HEK293 (cell line): Measurements from ENCODE around the gene HGFAC.
A peak's percentile ranks its signal among the peaks of the same experiment; 100 is the strongest.

ENCODE experiments used
- CTCF ChIA-PET: fragments of 350-600 bp; formaldehyde crosslinking; extraction: SDS; loops from one replicate; lab custom pipeline; 2021; ENCODE audit warnings: antibody characterized with exemption; lab: Yijun Ruan, JAX
- POLR2A ChIA-PET: fragments of 300-600 bp; formaldehyde crosslinking; extraction: SDS; loops from one replicate; lab custom pipeline; 2020; ENCODE audit warnings: antibody characterized with exemption, inconsistent platforms; lab: Yijun Ruan, JAX
- H3K27ac ChIP-seq: fragments of 200-500 bp; sonication (Bioruptor generic); 2 replicates; pipeline ENCODE4 v1.5.1; 2014; ENCODE audit warnings: low read depth, low read length, control low read depth, inconsistent platforms; ENCODE audit errors: extremely low read depth
- H3K36me3 ChIP-seq, 2 experiments: fragments of 200-500 bp in 1 of 2; sonication (Bioruptor generic) in 1 of 2; 1 replicate in 1 of 2; 2 replicates in 1 of 2; pipeline ENCODE4 v1.5.1; 2014 to 2017; ENCODE audit warnings: inconsistent platforms in 2 of 2, low read length in 2 of 2; ENCODE audit not compliant: control insufficient read depth in 2 of 2, insufficient read depth in 1 of 2
- H3K4me1 ChIP-seq: fragments of 200-500 bp; sonication (Bioruptor generic); 2 replicates; pipeline ENCODE4 v1.5.1; 2014; ENCODE audit warnings: mild to moderate bottlenecking, low read length, inconsistent platforms; ENCODE audit not compliant: control insufficient read depth, insufficient read depth
- H3K4me3 ChIP-seq: 2 replicates; pipeline ENCODE4 v1.5.1; 2011; ENCODE audit warnings: low read depth, mild to moderate bottlenecking, control low read depth, low read length, moderate library complexity
- H3K9me3 ChIP-seq: fragments of 200-500 bp; sonication (Bioruptor generic); 2 replicates; pipeline ENCODE4 v1.5.1; 2014; ENCODE audit warnings: low read depth, low read length, inconsistent platforms; ENCODE audit not compliant: control insufficient read depth, insufficient read depth
- KLF1 ChIP-seq: fragments of 450-650 bp; formaldehyde crosslinking; IDR thresholded peaks from 2 replicates; pipeline ENCODE4 v1.5.1; 2016; ENCODE audit warnings: missing biosample characterization, missing genetic modification characterization
- KLF16 ChIP-seq: fragments of 450-650 bp; formaldehyde crosslinking; IDR thresholded peaks from 2 replicates; pipeline ENCODE4 v1.5.1; 2017; ENCODE audit warnings: missing biosample characterization, missing genetic modification characterization
- KLF9 ChIP-seq: fragments of 450-650 bp; formaldehyde crosslinking; IDR thresholded peaks from 2 replicates; pipeline ENCODE4 v1.5.1; 2016; ENCODE audit warnings: missing biosample characterization, missing genetic modification characterization, low read depth
- TSHZ1 ChIP-seq: fragments of 450-650 bp; formaldehyde crosslinking; IDR thresholded peaks from 2 replicates; pipeline ENCODE4 v1.5.1; 2016; ENCODE audit warnings: missing biosample characterization, missing genetic modification characterization, borderline replicate concordance
- ZBTB17 ChIP-seq: fragments of 450-650 bp; formaldehyde crosslinking; IDR thresholded peaks from 2 replicates; pipeline ENCODE4 v1.5.1; 2016; ENCODE audit warnings: missing biosample characterization, missing genetic modification characterization
- ZIC2 ChIP-seq: fragments of 450-650 bp; formaldehyde crosslinking; IDR thresholded peaks from 2 replicates; pipeline ENCODE4 v1.5.1; 2016; ENCODE audit warnings: missing biosample characterization, missing genetic modification characterization
- ZNF140 ChIP-seq: fragments of 450-650 bp; formaldehyde crosslinking; IDR thresholded peaks from 2 replicates; pipeline ENCODE4 v1.5.1; 2016; ENCODE audit warnings: missing biosample characterization, missing genetic modification characterization
- ZNF155 ChIP-seq: fragments of 450-650 bp; formaldehyde crosslinking; IDR thresholded peaks from 2 replicates; pipeline ENCODE4 v1.5.1; 2016; ENCODE audit warnings: missing biosample characterization, missing genetic modification characterization
- ZNF175 ChIP-seq: fragments of 450-650 bp; formaldehyde crosslinking; IDR thresholded peaks from 2 replicates; pipeline ENCODE4 v1.5.1; 2016; ENCODE audit warnings: missing biosample characterization, missing genetic modification characterization
- ZNF202 ChIP-seq: fragments of 450-650 bp; formaldehyde crosslinking; IDR thresholded peaks from 2 replicates; pipeline ENCODE4 v1.5.1; 2016; ENCODE audit warnings: missing biosample characterization, missing genetic modification characterization, borderline replicate concordance
- ZNF239 ChIP-seq: fragments of 450-650 bp; formaldehyde crosslinking; IDR thresholded peaks from 2 replicates; pipeline ENCODE4 v1.5.1; 2016; ENCODE audit warnings: missing biosample characterization, missing genetic modification characterization
- ZNF335 ChIP-seq: fragments of 450-650 bp; formaldehyde crosslinking; conservative IDR thresholded peaks from 2 replicates; pipeline ENCODE4 v1.5.1; 2016; ENCODE audit warnings: missing biosample characterization, missing genetic modification characterization
- ZNF521 ChIP-seq: fragments of 450-650 bp; formaldehyde crosslinking; IDR thresholded peaks from 2 replicates; pipeline ENCODE4 v1.5.1; 2017; ENCODE audit warnings: missing biosample characterization, mild to moderate bottlenecking, missing genetic modification characterization
- ZNF664 ChIP-seq: fragments of 450-650 bp; formaldehyde crosslinking; IDR thresholded peaks from 2 replicates; pipeline ENCODE4 v1.5.1; 2016; ENCODE audit warnings: missing biosample characterization, missing genetic modification characterization
- ZNF707 ChIP-seq: fragments of 450-650 bp; formaldehyde crosslinking; IDR thresholded peaks from 2 replicates; pipeline ENCODE4 v1.5.1; 2016; ENCODE audit warnings: missing biosample characterization, missing genetic modification characterization
- ZNF830 ChIP-seq: fragments of 450-650 bp; IDR thresholded peaks from 2 replicates; pipeline ENCODE4 v1.5.0; 2018; ENCODE audit warnings: missing biosample characterization, missing genetic modification characterization, low read depth, mild to moderate bottlenecking, moderate library complexity
- ZSCAN30 ChIP-seq: fragments of 450-650 bp; IDR thresholded peaks from 2 replicates; pipeline ENCODE4 v1.5.1; 2018; ENCODE audit warnings: missing biosample characterization, mild to moderate bottlenecking, missing genetic modification characterization, moderate library complexity
- ZSCAN5A ChIP-seq: fragments of 450-650 bp; formaldehyde crosslinking; IDR thresholded peaks from 2 replicates; pipeline ENCODE4 v1.5.1; 2016; ENCODE audit warnings: missing biosample characterization, missing genetic modification characterization
- ZXDB ChIP-seq: fragments of 450-650 bp; formaldehyde crosslinking; IDR thresholded peaks from 2 replicates; pipeline ENCODE4 v1.5.1; 2016; ENCODE audit warnings: missing biosample characterization, missing genetic modification characterization
- TF ChIP-seq, protein P1 (sequence below): fragments of 450-650 bp; formaldehyde crosslinking; IDR thresholded peaks from 2 replicates; pipeline ENCODE4 v1.5.1; 2017; ENCODE audit warnings: missing biosample characterization, missing genetic modification characterization
- TF ChIP-seq, protein P2 (sequence below): fragments of 450-650 bp; formaldehyde crosslinking; IDR thresholded peaks from 2 replicates; pipeline ENCODE4 v1.5.1; 2016; ENCODE audit warnings: missing biosample characterization, missing genetic modification characterization

Gene HGFAC

GRCh38 chr4:3412257-3413020, 29.3 kb upstream of the HGFAC start:
- H3K9me3 ChIP-seq: no peaks in the 10 kb centered on the region
- no peak overlapping the region for H3K27ac ChIP-seq
- H3K4me3 ChIP-seq: no peak overlapping the region
- peak; percentile 50 for TF ChIP-seq ZIC2 (tag by site-specific recombination)
- TF ChIP-seq ZNF335 (tag by site-specific recombination): no peak
- ChIA-PET POLR2A (no interaction called here), CTCF (interaction anchor here (0.8 kb wide), 1 partner anchor 1377 kb away, joined by 3 read pairs; no protein-coding TSS in a partner anchor)
- peaks cover 0 to 12% of the 10 kb centered on the region in 2 experiments; a peak in 1 of 3 replicates for H3K36me3 ChIP-seq
- no peaks in the 10 kb centered on the region for H3K4me1 ChIP-seq

- no peak overlapping the region for H3K27ac ChIP-seq
- no peaks in the 10 kb centered on the region for H3K4me1 ChIP-seq
- CTCF ChIA-PET: no interaction called here
- POLR2A ChIA-PET: no interaction called here
- TF ChIP-seq KLF9 (tag by site-specific recombination) (no peak), KLF1 (tag by site-specific recombination) (no peak), KLF16 (tag by site-specific recombination) (no peak), ZNF830 (tag by site-specific recombination) (no peak), ZXDB (no peak), ZSCAN30 (no peak), ZNF140 (tag by site-specific recombination) (no peak), ZBTB17 (tag by site-specific recombination) (no peak), ZNF239 (tag by site-specific recombination) (no peak), ZNF202 (tag by site-specific recombination) (no peak), TSHZ1 (tag by site-specific recombination) (no peak), ZNF664 (no peak), ZNF521 (tag by site-specific recombination) (no peak), ZSCAN5A (no peak), ZNF707 (tag by site-specific recombination) (no peak), ZIC2 (tag by site-specific recombination) (no peak), ZNF155 (tag by site-specific recombination) (no peak), ZNF175 (tag by site-specific recombination) (no peak)
- TF ChIP-seq, protein P1, sequence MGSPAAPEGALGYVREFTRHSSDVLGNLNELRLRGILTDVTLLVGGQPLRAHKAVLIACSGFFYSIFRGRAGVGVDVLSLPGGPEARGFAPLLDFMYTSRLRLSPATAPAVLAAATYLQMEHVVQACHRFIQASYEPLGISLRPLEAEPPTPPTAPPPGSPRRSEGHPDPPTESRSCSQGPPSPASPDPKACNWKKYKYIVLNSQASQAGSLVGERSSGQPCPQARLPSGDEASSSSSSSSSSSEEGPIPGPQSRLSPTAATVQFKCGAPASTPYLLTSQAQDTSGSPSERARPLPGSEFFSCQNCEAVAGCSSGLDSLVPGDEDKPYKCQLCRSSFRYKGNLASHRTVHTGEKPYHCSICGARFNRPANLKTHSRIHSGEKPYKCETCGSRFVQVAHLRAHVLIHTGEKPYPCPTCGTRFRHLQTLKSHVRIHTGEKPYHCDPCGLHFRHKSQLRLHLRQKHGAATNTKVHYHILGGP: no peak
- TF ChIP-seq, protein P2, sequence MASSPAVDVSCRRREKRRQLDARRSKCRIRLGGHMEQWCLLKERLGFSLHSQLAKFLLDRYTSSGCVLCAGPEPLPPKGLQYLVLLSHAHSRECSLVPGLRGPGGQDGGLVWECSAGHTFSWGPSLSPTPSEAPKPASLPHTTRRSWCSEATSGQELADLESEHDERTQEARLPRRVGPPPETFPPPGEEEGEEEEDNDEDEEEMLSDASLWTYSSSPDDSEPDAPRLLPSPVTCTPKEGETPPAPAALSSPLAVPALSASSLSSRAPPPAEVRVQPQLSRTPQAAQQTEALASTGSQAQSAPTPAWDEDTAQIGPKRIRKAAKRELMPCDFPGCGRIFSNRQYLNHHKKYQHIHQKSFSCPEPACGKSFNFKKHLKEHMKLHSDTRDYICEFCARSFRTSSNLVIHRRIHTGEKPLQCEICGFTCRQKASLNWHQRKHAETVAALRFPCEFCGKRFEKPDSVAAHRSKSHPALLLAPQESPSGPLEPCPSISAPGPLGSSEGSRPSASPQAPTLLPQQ (tag by site-specific recombination): no peak
- H3K4me3 ChIP-seq: no peak overlapping the region
- H3K9me3 ChIP-seq: no peaks in the 10 kb centered on the region
- H3K36me3 ChIP-seq: peaks cover 0 to 16% of the 10 kb centered on the region in 2 experiments; a peak in 1 of 3 replicates
Measured at GRCh38 chr4:3413217-3413671, 28.5 kb upstream of the HGFAC start.
